Progenitor cell of endocrine pancreas (in vitro differentiated cells): ENCODE measurements around the gene STXBP4. TPM values are rescaled to one million over a fixed set of nuclear protein-coding genes. Genes with fewer than 3 reads are reported as not detected.
A peak's percentile ranks its signal among the peaks of the same experiment; 100 is the strongest.

Experiments
- DNase-seq: peaks from one replicate; pipeline ENCODE4 v3.0.0; 2021; ENCODE audit warnings: low spot score; ENCODE audit not compliant: unreplicated experiment
- H3K27ac Mint-ChIP-seq: 2 replicates; pipeline ENCODE4 v1.8.0; 2021; ENCODE audit warnings: mild to moderate bottlenecking, moderate library complexity, mixed read lengths
- H3K27me3 Mint-ChIP-seq: 2 replicates; pipeline ENCODE4 v1.8.0; 2021; ENCODE audit warnings: mixed read lengths
- H3K36me3 Mint-ChIP-seq: 2 replicates; pipeline ENCODE4 v1.8.0; 2022; ENCODE audit warnings: mixed read lengths; ENCODE audit not compliant: insufficient read depth
- H3K4me1 Mint-ChIP-seq: 2 replicates; pipeline ENCODE4 v1.8.0; 2021; ENCODE audit warnings: low read depth, mixed read lengths
- H3K4me3 Mint-ChIP-seq: 2 replicates; pipeline ENCODE4 v1.8.0; 2021; ENCODE audit warnings: low read depth, mild to moderate bottlenecking, moderate library complexity, mixed read lengths
- H3K9me3 Mint-ChIP-seq: 2 replicates; pipeline ENCODE4 v1.8.0; 2021; ENCODE audit warnings: low read depth, mixed read lengths
- CTCF ChIP-seq: fragments of 200-600 bp; sonication (generic); IDR thresholded peaks from one replicate; pipeline ENCODE4 v1.5.0; 2021; ENCODE audit warnings: antibody characterized with exemption, mild to moderate bottlenecking; ENCODE audit not compliant: unreplicated experiment
- total RNA-seq: library from RNA; stranded (reverse); gene quantifications from 2 replicates; pipeline ENCODE4 v1.2.1, GENCODE V29; 2021

STXBP4 gene
- total RNA-seq, 1 donor from 2014 or later = 45.0 TPM

- Mint-ChIP-seq H3K4me3 (no peak overlapping the region), H3K27me3 (no peaks in the 10 kb centered on the region), H3K27ac (no peak overlapping the region), H3K9me3 (peaks cover 19% of the 10 kb centered on the region), H3K4me1 (peaks cover 7% of the 10 kb centered on the region), H3K36me3 (peaks cover 37% of the 10 kb centered on the region)
- no peak for DNase-seq
- no peak for TF ChIP-seq CTCF
Measured at GRCh38 chr17:55098765-55099164, 130.2 kb downstream of the STXBP4 start.

GRCh38 chr17:55110521-55110920 lies 142.0 kb downstream of the STXBP4 start:
- Mint-ChIP-seq H3K4me3 (no peak overlapping the region), H3K27me3 (no peaks in the 10 kb centered on the region), H3K36me3 (peaks cover 23% of the 10 kb centered on the region), H3K4me1 (no peaks in the 10 kb centered on the region), H3K27ac (no peak overlapping the region), H3K9me3 (peaks cover 17% of the 10 kb centered on the region)
- TF ChIP-seq CTCF = no peak
- no peak for DNase-seq

GRCh38 chr17:55114283-55114682 lies 145.7 kb downstream of the STXBP4 start:
- Mint-ChIP-seq H3K4me3 (no peak overlapping the region), H3K36me3 (peaks cover 6% of the 10 kb centered on the region), H3K27ac (no peak overlapping the region), H3K27me3 (no peaks in the 10 kb centered on the region), H3K9me3 (peaks cover 4% of the 10 kb centered on the region), H3K4me1 (no peaks in the 10 kb centered on the region)
- no peak for DNase-seq
- TF ChIP-seq CTCF = no peak

GRCh38 chr17:55116440-55116914 lies 147.9 kb downstream of the STXBP4 start:
- H3K4me1 Mint-ChIP-seq = peaks cover under 1% of the 10 kb centered on the region
- peaks cover 4% of the 10 kb centered on the region for H3K36me3 Mint-ChIP-seq
- no peak for TF ChIP-seq CTCF

GRCh38 chr17:55117164-55117563 lies 148.6 kb downstream of the STXBP4 start:
- H3K27ac Mint-ChIP-seq = peak overlapping the region; percentile 15
- peaks cover 4% of the 10 kb centered on the region for H3K4me1 Mint-ChIP-seq
- no peaks in the 10 kb centered on the region for H3K27me3 Mint-ChIP-seq
- TF ChIP-seq CTCF = no peak
- DNase-seq = no peak
- H3K36me3 Mint-ChIP-seq = peaks cover 2% of the 10 kb centered on the region
- H3K4me3 Mint-ChIP-seq = no peak overlapping the region
- no peaks in the 10 kb centered on the region for H3K9me3 Mint-ChIP-seq

More at GRCh38 chr17:55116440-55116914, 147.9 kb downstream of the STXBP4 start:
- Mint-ChIP-seq H3K27ac (no peak overlapping the region), H3K4me3 (no peak overlapping the region), H3K27me3 (no peaks in the 10 kb centered on the region), H3K9me3 (no peaks in the 10 kb centered on the region)
- no peak for DNase-seq
